ENCODE measurements around the gene BOLA3. TPM values are rescaled to one million over a fixed set of nuclear protein-coding genes. Genes with fewer than 3 reads are reported as not detected.

Gene BOLA3
- total RNA-seq, 4 donors from 2014 or later, result 3.0 to 51.5 (median 44.0) TPM; not detected in 1

- Histone ChIP-seq H3K9me3 (no peaks in the 10 kb centered on the region), H3K4me3 (no peak overlapping the region), H3K36me3 (no peaks in the 10 kb centered on the region), H3K27ac (no peak overlapping the region), H3K4me1 (no peaks in the 10 kb centered on the region), H3K27me3 (no peaks in the 10 kb centered on the region)
- no peak for DNase-seq
- in situ Hi-C loops (cut with MboI; ENCODE audit: low pct_ligation_motif_present in 1 of 4, low pct_unique_long_range_greater_than_20kb in 1 of 4, low sequenced_read_pairs in 3 of 4) (no loop called here), intact Hi-C loops (cut with DNase I; ENCODE audit: low total_unique reads) (no loop called here)
- TF ChIP-seq CTCF (IDR thresholded peaks at IDR 0.05) (no peak), POLR2AphosphoS5 (IDR thresholded peaks at IDR 0.05) (no peak), POLR2A (IDR thresholded peaks at IDR 0.05) (no peak), EP300 (IDR thresholded peaks at IDR 0.05; ENCODE audit: low read depth) (no peak)
Measured at GRCh38 chr2:74111380-74111779, 36.3 kb downstream of the BOLA3 start.

- no peaks in the 10 kb centered on the region for H3K27me3 ChIP-seq
- no peak overlapping the region for H3K4me3 ChIP-seq
- intact Hi-C loops (cut with DNase I; ENCODE audit: low total_unique reads), result no loop called here
- H3K27ac ChIP-seq, result no peak overlapping the region
- in situ Hi-C loops (cut with MboI; ENCODE audit: low pct_ligation_motif_present in 1 of 4, low pct_unique_long_range_greater_than_20kb in 1 of 4, low sequenced_read_pairs in 3 of 4), result no loop called here
- H3K36me3 ChIP-seq, result no peaks in the 10 kb centered on the region
- DNase-seq, result no peak
- TF ChIP-seq POLR2A (IDR thresholded peaks at IDR 0.05) (no peak), EP300 (IDR thresholded peaks at IDR 0.05; ENCODE audit: low read depth) (no peak), POLR2AphosphoS5 (IDR thresholded peaks at IDR 0.05) (no peak), CTCF (IDR thresholded peaks at IDR 0.05) (no peak)
- H3K9me3 ChIP-seq, result no peaks in the 10 kb centered on the region
- 71 to 84% methylated on average over 1 to 3 of the region's 3 CpGs for WGBS, 2 donors (ENCODE audit: low coverage in 1 of 2)
- no peaks in the 10 kb centered on the region for H3K4me1 ChIP-seq
Measured at GRCh38 chr2:74110537-74110936, 37.2 kb downstream of the BOLA3 start.

DNA sequence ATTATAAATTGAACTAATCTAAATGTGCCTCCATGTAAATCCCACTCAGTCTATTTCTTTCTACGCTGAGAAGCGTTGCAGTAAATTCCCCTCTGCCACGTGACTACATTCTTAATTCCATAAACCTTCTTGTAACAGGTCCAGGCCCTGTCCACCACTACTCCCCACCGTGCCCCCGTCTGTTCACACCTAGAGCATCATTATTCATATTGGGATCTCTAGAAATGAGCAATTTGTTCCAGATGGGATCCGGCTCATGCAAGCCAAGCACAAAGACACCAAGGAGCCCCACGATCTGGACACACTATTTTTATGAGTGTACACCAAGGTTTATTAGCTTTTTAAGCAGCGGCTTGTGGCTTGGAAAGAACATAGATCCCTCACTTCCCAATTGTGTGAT is 38.2 kb downstream of the BOLA3 start:
- Histone ChIP-seq H3K36me3 (no peaks in the 10 kb centered on the region), H3K27me3 (no peaks in the 10 kb centered on the region), H3K4me1 (no peaks in the 10 kb centered on the region), H3K9me3 (no peaks in the 10 kb centered on the region), H3K27ac (no peak overlapping the region), H3K4me3 (no peak overlapping the region)
- DNase-seq, result no peak
- no peak for TF ChIP-seq EP300 (IDR thresholded peaks at IDR 0.05; ENCODE audit: low read depth)
- TF ChIP-seq POLR2A (IDR thresholded peaks at IDR 0.05), result no peak
- TF ChIP-seq POLR2AphosphoS5 (IDR thresholded peaks at IDR 0.05), result no peak
- TF ChIP-seq CTCF (IDR thresholded peaks at IDR 0.05), result no peak
- intact Hi-C loops (cut with DNase I; ENCODE audit: low total_unique reads) (no loop called here), in situ Hi-C loops (cut with MboI; ENCODE audit: low pct_ligation_motif_present in 1 of 4, low pct_unique_long_range_greater_than_20kb in 1 of 4, low sequenced_read_pairs in 3 of 4) (no loop called here)
- WGBS, 2 donors (ENCODE audit: low coverage in 1 of 2), result 80 to 84% methylated on average over 7 to 8 of the region's 8 CpGs

GRCh38 chr2:74107071-74107470 is 40.6 kb downstream of the BOLA3 start:
- intact Hi-C loops (cut with DNase I; ENCODE audit: low total_unique reads), result no loop called here
- Histone ChIP-seq H3K36me3 (peaks cover 0 to 13% (median under 1%) of the 10 kb centered on the region in 4 donors), H3K9me3 (no peaks in the 10 kb centered on the region), H3K27me3 (no peaks in the 10 kb centered on the region), H3K4me3 (no peak overlapping the region), H3K27ac (no peak overlapping the region), H3K4me1 (no peaks in the 10 kb centered on the region)
- in situ Hi-C loops (cut with MboI; ENCODE audit: low pct_ligation_motif_present in 1 of 4, low pct_unique_long_range_greater_than_20kb in 1 of 4, low sequenced_read_pairs in 3 of 4), result no loop called here
- 73 to 77% methylated on average over 8 to 11 of the region's 12 CpGs for WGBS, 2 donors (ENCODE audit: low coverage in 1 of 2)
- no peak for DNase-seq
- TF ChIP-seq EP300 (IDR thresholded peaks at IDR 0.05; ENCODE audit: low read depth) (no peak), POLR2A (IDR thresholded peaks at IDR 0.05) (no peak), CTCF (IDR thresholded peaks at IDR 0.05) (no peak), POLR2AphosphoS5 (IDR thresholded peaks at IDR 0.05) (no peak)

Data from transverse colon (tissue), 4 donors.